Suppressor macrophage (primary cell): ENCODE data around the gene PYGM.
"Not testable (repeated sequence)": the region's sequence is repeated elsewhere in the genome, so short reads cannot be mapped to it uniquely, and the experiment has no call there.

Source experiments
- DNase-seq, 4 experiments: peaks; one replicate each; pipeline ENCODE4 v3.0.0-alpha.2; 2020 to 2022

Gene PYGM

GRCh38 chr11:64715756-64716472, 43.9 kb downstream of the PYGM start:
- DNase-seq: no peak

- DNase-seq: no peak
Observed at GRCh38 chr11:64715110-64715509, 44.7 kb downstream of the PYGM start.

GRCh38 chr11:64714666-64715065, 45.1 kb downstream of the PYGM start:
- no peak for DNase-seq

- DNase-seq: no peak
Observed at GRCh38 chr11:64713781-64714363, 45.9 kb downstream of the PYGM start.

- DNase-seq: peak in 1 of 4 experiments; percentile 29
Observed at GRCh38 chr11:64713016-64713707, 46.6 kb downstream of the PYGM start.

- DNase-seq: no peak
Observed at GRCh38 chr11:64712430-64713015, 47.3 kb downstream of the PYGM start.

GRCh38 chr11:64711956-64712362, 47.8 kb downstream of the PYGM start:
- DNase-seq: no peak

GRCh38 chr11:64711138-64711955, 48.4 kb downstream of the PYGM start:
- DNase-seq: no peak

GRCh38 chr11:64710418-64711137, 49.2 kb downstream of the PYGM start:
- no peak for DNase-seq

- no peak for DNase-seq
Observed at GRCh38 chr11:64705501-64705900, 54.3 kb downstream of the PYGM start.

DNA sequence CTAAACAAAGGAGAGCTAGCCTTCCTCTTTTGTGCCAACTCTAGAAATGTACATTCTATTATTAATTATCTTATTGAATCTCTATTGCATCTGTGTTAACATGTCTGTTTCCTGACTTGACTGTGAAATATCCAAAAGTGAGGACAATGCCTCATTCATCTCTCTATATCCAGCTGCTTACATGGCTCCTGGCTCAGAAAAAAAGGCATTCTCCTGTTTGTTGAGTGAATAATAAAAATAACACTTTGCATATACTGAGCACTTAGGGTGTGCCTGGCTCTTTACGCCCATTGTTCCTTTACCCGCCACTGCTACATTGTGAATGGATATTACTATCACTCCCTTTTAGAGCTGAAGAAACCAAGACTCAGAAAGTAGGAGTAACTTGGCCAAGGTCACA, 56.7 kb downstream of the PYGM start:
- no peak for DNase-seq

- not testable (repeated sequence) for DNase-seq
Observed at GRCh38 chr11:64701956-64702355, 57.8 kb downstream of the PYGM start.

DNA sequence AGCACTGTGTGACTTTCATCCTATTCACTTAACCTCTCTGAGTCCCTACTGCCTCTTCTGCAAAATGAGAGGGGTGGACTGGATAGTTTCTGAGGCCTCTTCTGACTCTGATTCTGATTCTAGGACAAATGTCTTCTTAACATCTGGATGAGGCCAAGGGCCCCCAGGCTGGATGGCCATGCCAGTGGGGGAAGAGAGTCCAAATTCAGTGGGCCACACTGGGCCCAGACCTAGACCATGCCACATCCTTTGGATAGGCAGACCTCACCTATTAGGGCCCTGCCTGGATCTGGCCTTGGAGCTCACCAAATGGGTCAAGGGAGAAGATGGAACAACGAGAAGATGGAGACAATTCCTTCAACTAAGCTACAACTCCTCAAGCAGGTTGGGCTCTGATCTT, 61.3 kb downstream of the PYGM start:
- DNase-seq: no peak

- no peak for DNase-seq
Observed at GRCh38 chr11:64697663-64698375, 62.0 kb downstream of the PYGM start.
